ENCODE results near the gene GJA4.
"Not testable (repeated sequence)": the region's sequence is repeated elsewhere in the genome, so short reads cannot be mapped to it uniquely, and the experiment has no call there.

GJA4 gene

DNA sequence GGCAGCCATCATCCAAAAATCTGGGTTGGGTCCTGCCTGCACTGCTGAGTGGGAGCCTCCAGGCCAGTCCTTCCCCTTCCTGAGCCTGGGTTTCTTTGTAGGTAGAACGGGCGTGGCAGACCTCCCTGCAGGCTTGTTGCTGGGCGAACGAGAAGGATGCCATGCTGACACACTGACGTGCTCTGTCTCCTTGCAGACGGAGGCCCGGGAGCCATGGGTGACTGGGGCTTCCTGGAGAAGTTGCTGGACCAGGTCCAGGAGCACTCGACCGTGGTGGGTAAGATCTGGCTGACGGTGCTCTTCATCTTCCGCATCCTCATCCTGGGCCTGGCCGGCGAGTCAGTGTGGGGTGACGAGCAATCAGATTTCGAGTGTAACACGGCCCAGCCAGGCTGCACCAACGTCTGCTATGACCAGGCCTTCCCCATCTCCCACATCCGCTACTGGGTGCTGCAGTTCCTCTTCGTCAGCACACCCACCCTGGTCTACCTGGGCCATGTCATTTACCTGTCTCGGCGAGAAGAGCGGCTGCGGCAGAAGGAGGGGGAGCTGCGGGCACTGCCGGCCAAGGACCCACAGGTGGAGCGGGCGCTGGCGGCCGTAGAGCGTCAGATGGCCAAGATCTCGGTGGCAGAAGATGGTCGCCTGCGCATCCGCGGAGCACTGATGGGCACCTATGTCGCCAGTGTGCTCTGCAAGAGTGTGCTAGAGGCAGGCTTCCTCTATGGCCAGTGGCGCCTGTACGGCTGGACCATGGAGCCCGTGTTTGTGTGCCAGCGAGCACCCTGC, 1.4 kb downstream of the GJA4 start:
- DNase-seq = no peak

DNA sequence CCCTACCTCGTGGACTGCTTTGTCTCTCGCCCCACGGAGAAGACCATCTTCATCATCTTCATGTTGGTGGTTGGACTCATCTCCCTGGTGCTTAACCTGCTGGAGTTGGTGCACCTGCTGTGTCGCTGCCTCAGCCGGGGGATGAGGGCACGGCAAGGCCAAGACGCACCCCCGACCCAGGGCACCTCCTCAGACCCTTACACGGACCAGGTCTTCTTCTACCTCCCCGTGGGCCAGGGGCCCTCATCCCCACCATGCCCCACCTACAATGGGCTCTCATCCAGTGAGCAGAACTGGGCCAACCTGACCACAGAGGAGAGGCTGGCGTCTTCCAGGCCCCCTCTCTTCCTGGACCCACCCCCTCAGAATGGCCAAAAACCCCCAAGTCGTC, 2.0 kb downstream of the GJA4 start:
- DNase-seq = no peak

DNA sequence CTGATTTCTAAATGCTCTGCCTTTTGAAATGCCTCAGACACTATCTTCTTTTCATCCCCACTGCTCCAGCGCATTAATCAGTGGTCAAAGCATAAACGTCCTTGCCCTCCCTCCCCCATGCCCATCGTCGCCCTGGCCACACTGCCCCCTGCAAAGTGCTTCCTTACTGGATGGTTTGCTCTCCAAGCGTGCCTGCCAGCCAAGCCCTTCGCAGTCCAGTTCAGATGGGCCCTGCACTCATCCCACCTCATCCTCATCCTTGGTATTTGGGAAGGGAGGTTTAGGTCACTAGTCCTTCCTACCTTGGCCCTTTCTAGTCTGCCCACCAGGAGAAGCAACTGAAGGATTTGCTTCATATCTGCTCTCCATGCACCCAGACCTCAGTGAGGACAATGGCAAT, 3.1 kb downstream of the GJA4 start:
- no peak for DNase-seq

DNA sequence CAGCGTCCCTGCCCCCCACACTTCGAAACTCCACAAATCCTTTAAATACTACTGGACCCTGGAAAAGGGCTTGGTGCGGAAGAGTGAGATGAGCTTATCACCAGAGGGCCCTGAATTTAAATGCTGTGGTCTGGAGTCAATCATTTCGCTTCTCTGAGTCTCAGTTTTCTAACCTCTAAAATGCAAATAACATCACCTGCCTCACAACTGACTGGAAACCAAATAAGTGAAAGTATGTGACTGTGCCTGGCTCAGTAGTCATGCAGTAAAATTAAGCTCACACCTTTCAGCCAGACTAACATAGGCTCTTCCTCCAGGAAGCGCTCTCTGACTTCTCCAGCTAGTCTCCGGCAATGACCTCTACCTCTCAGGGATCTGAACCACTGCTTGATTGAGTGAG, 4.2 kb downstream of the GJA4 start:
- no peak for DNase-seq

DNA sequence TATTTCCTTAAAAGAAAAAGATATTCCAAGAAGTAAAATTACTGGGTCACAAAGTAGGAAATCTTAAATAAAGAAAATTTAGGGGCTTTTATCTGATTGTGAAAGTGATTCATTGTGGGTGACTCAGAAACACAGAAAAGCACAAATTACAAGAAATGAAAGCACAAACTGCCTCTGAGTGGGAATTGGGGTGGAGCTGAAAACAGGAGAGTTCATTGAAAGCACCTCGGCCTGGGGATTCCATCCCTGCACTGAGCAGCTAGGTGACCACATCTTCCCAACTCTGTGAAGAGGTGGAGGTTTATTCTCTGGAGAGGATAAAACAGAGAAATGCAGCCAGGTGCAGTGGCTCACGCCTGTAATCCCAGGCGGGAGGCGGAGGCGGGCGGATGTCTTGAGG, 7.4 kb downstream of the GJA4 start:
- no peak for DNase-seq

DNA sequence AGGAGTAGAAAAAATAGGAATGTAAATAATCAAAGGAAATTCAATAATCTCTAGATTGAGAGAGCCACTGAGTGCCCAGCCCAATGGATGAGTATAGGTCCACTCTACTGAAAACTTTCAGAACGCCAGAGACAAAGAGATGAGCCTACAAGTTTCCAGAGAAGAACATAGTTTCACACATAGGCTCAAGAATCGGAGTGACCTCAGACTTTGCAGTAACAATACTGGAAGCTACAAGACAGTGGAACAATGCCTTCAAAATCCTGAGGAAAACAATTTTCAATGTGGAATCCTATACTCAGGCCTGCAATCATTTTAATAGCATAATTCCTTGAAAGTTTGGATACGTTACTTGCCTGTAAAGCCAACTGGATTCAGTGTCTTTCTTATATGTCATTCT, 11.0 kb downstream of the GJA4 start:
- no peak for DNase-seq

DNA sequence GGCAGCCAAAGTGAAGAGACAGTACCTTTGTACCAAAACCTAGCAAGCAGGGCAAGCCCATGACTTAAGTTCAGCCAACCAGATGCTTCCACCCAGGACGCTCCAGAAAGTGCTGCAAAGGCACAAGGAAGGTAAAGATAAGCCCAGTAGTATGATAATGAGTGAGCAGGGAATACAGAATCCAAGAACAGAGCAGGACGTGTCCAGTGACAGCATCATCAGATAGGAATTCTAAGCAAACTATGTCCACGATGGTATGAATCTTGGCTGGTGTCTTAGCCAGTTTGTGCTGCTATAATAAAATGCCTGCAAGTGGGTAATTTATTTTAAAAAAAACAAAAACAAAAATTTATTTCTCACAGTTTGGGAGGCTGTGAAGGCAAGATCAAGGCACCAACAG, 13.6 kb downstream of the GJA4 start:
- DNase-seq = no peak

DNA sequence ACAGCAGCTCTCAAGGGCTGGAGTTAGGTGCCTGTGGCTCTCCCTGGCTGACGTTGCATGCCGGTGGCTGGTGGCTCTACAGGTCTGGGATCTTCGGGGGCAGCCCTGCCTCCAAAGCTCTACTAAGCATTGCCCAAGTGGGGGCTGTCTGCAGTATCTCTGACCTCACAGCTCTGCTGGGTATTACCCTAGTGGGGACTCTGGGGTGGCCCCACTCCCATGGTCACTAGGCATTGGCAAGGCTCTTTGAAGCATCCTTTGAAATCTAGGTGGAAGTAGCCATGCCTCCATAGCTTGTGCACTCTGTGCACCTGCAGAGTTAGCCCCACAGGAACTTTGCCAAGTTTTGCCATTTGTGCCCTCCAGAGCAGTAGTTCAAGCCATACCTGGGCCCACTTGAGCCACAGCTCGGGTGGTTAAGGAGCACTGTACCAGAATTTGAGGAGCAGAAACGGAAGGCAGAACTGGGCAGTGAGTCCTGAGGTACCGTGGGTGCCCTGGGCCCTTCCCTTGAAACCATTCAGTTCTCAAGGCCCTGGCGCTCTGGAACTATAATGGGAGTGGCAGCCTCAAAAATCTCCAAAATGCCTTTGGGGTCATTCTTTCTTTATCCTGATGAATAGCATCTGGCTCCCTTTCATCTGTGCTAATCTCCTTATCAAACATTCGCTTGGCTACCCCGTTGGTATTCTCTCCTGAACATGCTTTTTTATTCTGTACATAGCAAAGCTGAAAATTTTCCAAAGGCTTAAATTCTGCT, 15.4 kb downstream of the GJA4 start:
- no peak for DNase-seq

DNA sequence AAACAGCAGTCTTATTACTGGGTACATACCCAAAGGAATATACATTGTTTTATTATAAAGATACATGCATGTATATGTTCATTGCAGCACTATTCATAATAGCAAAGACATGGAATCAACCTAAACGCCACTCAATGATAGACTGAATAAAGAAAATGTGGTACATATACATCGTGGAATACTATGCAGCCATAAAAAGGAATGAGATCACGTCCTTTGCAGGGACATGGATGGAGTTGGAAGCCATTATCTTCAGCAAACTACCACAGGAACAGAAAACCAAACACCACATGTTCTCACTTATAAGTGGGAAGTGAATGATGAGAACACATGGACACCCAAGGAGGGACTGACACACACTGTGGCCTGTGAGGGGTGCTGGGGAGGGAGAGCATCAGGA, 18.0 kb downstream of the GJA4 start:
- DNase-seq = not testable (repeated sequence)

DNA sequence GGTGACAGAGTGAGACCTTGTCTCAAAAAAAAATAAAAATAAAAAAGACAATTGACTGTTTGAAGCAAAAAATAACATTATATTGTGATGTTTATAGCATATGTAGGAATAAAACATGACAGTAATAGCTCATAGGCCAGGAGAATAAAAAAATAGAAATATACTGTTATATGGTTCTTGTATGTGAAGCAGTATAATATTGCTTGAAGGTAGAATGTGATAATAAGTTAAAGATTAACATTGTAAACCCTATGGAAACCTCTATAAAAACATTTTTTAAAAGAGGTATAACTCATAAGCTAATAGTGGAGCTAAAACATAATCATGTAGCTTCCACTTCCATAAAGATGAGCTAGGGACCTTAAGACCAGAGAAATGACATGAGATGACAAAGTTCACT, 23.5 kb downstream of the GJA4 start:
- no peak for DNase-seq

DNA sequence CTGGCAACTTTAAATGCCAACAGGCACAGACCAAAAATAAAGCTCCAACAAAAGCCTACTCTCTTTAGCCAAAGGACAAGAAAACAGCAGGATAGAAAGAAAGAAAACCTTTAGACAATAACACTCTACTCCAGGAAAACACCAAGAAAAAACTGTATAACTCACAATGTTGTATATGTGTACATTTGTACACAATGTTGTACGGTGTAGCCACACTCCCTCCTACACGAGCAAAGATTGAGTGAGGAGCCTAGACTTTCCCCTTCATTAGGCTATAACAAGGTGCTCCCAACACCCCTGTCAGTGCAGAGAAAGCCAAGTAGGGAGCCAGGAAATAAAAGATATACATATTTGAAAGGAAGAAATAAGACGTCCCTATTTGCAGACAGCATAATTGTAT, 24.0 kb downstream of the GJA4 start:
- DNase-seq = no peak

DNA sequence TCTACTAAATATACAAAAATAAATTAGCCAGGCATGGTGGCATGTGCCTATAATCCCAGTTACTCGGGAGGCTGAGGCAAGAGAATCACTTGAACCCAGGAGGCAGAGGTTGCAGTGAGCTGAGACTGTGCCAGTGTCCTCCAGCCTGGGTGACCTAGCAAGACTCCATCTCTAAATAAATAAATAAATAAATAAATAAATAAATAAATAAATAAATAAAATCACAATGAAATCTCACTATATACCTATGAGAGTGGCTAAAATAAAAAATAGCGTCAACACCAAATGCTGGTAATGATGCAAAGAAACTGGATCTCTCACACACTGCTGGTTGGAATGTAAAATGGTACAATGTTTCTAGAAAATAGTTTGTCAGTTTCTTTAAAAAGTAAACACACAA, 26.1 kb downstream of the GJA4 start:
- not testable (repeated sequence) for DNase-seq

DNA sequence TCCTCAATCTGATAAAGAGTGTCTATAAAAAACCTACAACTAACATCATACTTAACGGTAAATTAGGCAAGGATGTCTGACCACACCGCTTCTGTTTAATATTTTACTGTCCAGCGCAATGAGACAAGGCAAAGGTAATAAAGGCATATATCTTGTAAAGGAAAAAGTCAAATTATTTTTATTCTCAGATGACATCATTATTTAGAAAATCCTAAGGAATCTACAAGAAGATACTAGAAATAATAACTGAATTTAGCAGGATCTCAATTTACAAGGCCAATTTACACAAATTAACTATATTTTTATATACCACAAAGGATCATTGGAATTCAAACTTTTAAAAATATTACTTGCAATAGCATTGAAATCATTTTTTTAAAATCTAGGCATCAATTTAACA, 29.4 kb downstream of the GJA4 start:
- no peak for DNase-seq

DNA sequence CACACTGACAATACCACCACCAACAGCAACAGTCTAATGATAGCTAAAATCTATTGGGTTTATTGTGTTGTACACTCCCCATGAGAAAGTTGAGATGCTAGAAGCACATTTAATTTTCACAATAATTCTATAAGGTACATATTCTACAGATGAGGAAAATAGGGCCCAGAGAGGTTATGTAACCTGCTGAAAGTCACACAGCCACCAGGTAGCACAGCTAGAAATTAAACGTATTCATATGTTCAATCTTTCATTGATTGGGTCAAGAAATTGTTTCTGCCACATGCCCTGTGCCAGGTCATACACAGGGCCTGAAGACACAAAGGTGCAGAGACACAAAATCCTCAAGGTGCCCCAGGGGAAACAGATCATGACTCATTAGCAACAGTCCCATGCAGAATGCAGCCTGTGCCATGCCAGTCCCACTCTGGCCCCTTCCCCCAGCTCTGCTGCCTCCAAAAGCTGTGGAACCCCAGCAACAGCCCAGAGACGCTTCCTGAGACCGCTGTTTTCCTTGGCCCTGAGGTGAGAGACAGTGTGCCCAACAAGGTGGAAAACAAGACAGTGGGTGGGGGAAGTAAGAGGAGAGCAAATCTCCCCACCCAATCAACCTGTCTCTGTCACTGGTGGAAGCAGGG, 32.1 kb downstream of the GJA4 start:
- no peak for DNase-seq

DNA sequence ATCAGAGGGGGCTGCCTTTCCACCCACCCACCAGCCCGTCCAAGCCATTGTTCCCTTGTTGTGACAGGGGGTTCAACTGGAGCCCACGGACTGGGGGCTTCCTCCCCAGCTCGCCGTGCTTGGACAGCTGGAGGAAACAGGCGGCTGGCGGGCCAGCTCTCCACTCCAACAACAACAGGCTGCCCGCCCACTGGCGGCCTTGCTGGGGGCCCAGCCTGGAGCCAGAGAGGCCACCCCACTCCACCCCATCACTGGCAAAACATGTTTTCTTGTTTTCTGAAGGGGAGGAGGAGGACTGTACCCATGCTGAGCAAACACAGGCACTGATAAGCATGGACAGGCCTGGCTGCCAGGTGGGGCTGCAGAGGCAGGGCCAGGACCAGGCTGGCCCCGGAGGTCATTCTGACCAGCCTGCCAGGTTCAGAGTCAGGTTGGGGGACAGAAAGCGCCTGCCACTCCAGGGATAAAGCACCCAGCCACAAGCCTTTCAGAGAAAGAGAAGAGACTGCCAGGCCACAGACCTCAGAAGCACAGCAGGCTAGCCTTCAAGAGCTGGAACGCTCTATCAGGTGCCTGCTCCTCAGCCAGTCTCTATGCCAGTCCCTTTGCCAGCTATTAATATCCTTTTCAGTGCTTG, 32.8 kb downstream of the GJA4 start:
- DNase-seq = no peak

DNA sequence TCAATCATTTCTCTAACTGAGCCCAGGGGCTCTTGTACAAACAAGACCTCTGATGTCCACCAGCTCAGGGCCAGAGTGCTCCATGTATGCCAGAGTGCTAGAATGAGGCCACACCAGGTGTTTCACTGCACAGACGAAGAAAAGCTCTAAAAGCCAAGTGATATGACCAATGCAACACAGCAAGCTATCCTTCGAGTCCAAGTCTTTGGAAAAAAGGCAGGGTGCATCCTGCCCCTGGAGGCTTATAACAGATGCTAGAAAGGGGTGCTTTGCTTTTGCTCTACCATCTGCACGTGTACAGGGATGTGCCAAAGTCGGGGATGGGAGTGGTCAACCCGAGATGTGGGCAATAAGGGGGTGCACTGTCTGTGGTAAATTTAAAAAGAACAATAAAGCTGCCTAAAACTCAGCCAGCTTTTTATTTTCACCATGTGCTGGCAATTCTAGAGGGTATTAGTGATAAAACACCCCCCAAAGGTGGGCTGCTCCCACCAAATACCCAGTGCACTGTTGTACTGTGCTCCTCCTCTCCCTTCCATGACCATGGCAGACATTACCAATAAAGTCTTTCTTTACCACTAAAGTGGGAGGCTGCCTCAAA, 34.6 kb downstream of the GJA4 start:
- DNase-seq = no peak

DNA sequence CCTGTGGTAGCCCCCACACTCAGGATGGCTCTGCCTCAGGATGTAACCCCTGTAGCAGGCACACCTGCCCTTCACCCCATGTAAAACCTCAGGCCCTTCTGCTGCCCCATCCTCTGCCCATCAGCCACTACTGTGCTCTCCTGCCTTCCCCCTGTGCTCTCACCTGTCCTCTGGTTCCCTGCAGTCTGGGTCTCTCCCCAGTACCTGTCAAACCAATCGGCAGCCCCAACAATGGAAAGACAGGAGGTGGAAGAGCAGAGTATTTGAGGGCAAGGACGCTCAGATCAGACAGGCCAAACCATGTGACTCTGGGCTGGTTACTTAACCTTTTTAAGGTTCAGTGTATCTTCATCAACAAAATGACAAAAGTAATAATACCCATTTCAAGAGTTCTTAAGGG, 35.8 kb downstream of the GJA4 start:
- no peak for DNase-seq

DNA sequence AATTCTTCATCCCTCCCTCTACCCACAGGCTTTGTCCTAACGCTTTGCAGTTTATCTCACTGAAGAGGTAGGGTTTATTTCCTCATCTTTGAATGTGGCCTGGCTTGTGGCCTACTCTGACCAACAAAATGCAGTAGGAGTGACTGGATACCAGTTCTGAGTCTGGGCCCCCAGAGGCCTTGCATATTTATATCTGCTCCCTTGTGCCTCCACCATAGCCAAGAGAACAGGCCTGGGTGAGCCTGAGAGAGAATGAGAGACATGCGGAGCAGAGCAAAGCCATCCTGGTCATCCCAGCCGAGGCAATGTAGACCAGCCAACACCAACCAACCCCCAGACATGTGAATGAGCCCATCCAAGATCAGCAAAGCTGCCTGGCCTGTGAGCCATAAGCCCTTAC, 36.5 kb downstream of the GJA4 start:
- no peak for DNase-seq

DNA sequence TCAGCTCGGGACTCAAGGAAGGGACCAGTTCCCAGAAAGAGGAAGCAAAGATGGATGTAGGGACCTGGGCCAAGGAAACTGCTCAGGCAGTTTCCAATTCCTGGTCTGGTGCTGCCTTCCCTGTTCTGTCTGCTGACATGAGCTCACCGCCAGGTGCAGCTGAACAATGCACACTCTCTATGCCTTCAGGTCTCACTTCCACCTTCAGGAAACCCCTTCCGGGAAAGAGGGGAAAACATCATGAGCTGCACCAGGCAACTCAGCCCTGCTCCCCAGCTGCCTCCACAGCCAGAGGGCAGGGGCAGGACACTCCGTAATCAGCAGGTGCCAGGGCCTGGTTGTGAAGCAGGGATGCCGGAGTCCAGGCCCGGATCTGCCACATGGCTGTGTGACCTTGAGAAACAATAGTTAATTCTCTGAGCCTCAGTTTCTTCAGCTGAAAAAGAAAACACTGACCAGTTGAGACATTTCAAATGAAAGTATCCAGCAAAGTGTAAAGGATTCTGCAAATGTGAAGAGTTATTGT, 39.0 kb downstream of the GJA4 start:
- DNase-seq = no peak

DNA sequence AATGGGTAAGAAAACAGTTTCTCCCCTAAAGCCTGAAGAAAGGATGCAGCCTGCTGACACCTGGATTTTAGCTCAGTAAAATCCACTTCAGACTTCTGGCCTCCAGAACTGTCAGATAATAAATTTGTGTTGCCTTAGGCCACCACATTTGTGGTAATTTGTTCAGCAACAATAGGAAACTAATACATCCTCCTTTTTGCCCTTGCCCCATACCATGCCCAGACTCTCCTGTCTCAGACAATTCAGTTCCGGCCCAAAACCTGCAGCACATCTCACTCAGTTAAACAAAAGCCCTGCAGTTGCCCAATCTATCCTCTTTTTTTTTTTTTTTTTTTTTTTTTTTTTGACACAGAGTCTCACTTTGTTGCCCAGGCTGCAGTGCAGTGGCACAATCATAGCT, 40.9 kb downstream of the GJA4 start:
- no peak for DNase-seq

DNA sequence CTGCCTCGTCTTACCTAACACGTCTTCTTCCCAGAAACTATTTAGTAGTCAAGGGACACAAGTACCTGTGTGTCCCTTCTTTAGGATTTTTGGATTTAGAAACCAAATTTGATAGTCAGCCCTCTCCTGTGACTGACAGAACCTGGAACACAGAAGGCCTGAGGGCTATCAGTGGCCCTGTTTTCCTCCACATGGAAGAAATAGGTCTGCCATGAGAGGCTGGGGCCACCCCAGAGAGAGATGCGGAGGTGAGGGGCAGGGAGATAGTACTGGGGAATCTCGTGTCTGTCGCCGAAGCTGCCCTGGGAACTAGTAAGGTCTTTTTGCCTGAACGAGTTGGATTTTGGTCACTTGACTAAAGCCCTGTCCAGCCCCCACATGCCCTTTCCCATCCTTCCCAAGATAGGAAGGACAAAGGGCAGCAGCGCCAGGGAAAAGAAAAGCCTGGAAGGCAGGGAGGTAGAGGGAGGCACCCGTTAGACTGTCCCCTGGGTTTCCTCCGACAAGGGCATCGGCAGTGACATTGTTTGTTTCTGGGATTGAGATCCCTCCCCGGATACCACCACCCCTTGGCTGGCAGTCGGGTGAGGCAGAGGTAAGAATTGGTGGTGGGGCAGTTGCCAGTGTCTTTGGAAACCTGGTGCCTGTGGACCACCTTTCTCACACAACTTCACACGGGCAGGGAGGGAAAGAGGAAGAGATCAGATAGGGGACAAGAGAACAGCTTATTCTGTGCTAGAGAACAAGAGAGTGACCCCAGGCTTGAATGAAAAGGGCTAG, 46.9 kb downstream of the GJA4 start:
- DNase-seq = no peak

DNA sequence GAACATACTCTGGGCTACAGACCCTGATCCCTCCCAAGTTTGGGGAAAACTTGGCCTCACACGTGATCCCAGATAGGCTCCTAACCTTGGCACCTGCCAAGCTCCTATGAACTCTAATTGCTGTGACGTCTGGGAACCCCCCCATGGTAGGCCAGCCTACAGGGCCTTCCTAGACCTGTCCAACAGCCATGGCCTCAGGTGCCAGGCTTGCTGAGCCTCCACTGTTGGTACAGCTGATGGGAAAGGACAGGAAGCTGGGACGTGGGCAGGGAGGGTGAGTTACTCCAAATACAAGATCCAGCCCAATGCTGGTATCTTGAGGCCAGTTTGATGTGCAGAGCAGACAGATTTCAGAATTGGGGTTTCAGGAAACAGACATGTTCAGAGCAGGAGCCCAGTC, 47.6 kb downstream of the GJA4 start:
- DNase-seq = no peak

Data from femur (tissue), 1 donor.